A673 (cell line): ENCODE data around the gene DNAH7. TPM values are rescaled to one million over a fixed set of nuclear protein-coding genes. Genes with fewer than 3 reads are reported as not detected.

ENCODE experiments used
- BruUV-seq: library from RNA; stranded (reverse); fragments of 400-500 nt; replicated peaks from 2 replicates; lab custom pipeline; 2021; lab: Mats Ljungman, UMichigan
- CTCF ChIA-PET: fragments of 300-600 bp; sonication (Branson Sonifier 250); formaldehyde crosslinking; loops from one replicate; lab custom pipeline; 2022; ENCODE audit warnings: antibody characterized with exemption; lab: Charles Lee
- POLR2A ChIA-PET: fragments of 300-600 bp; sonication (Branson Sonifier 250); formaldehyde crosslinking; loops from one replicate; lab custom pipeline; 2022; ENCODE audit warnings: antibody characterized with exemption; ENCODE audit not compliant: low non-redundant PET; lab: Charles Lee
- DNase-seq: peaks from one replicate; pipeline ENCODE4 v3.0.0-alpha.2; 2015; ENCODE audit warnings: low spot score
- H3K27ac ChIP-seq: fragments of 200-600 bp; sonication (generic); 2 replicates; pipeline ENCODE4 v1.5.1; 2016; ENCODE audit warnings: mixed run types, low read depth, mild to moderate bottlenecking, mixed read lengths, antibody characterized with exemption, low read length; ENCODE audit not compliant: poor library complexity, severe bottlenecking
- H3K27me3 ChIP-seq: fragments of 200-600 bp; sonication (generic); replicated peaks from 2 replicates; pipeline ENCODE4 v1.6.1; 2017; ENCODE audit warnings: mixed run types, low read depth, mild to moderate bottlenecking, mixed read lengths, antibody characterized with exemption, low read length; ENCODE audit not compliant: insufficient read depth, poor library complexity
- H3K36me3 ChIP-seq: fragments of 200-600 bp; sonication (generic); 2 replicates; pipeline ENCODE4 v1.6.1; 2016; ENCODE audit warnings: mixed run types, mild to moderate bottlenecking, mixed read lengths, antibody characterized with exemption, low read length; ENCODE audit not compliant: insufficient read depth, poor library complexity, severe bottlenecking
- H3K4me1 ChIP-seq: fragments of 200-600 bp; sonication (generic); 2 replicates; pipeline ENCODE4 v1.6.1; 2017; ENCODE audit warnings: mixed run types, mild to moderate bottlenecking, mixed read lengths, antibody characterized with exemption, low read length; ENCODE audit not compliant: insufficient read depth, poor library complexity, severe bottlenecking
- H3K4me3 ChIP-seq: fragments of 200-600 bp; sonication (generic); 2 replicates; pipeline ENCODE4 v1.5.1; 2016; ENCODE audit warnings: low read depth, mixed run types, mild to moderate bottlenecking, mixed read lengths, low read length; ENCODE audit not compliant: poor library complexity, severe bottlenecking
- H3K9me3 ChIP-seq: fragments of 200-600 bp; sonication (generic); 2 replicates; pipeline ENCODE4 v1.6.1; 2016; ENCODE audit warnings: mixed run types, low read depth, mild to moderate bottlenecking, mixed read lengths, antibody characterized with exemption, low read length; ENCODE audit not compliant: poor library complexity, severe bottlenecking
- CTCF ChIP-seq: fragments of 300-800, 200-600 bp; sonication (generic); conservative IDR thresholded peaks from 2 replicates; pipeline ENCODE4 v1.5.1; 2017; ENCODE audit warnings: low read depth, mild to moderate bottlenecking, antibody characterized with exemption, low read length, moderate library complexity, mixed read lengths
- EZH2 ChIP-seq: fragments of 200-600 bp; sonication (generic); IDR thresholded peaks from 2 replicates; pipeline ENCODE4 v1.6.1; 2017; ENCODE audit warnings: borderline replicate concordance, low read depth, mild to moderate bottlenecking, mixed read lengths, antibody characterized with exemption, low read length; ENCODE audit not compliant: poor library complexity, severe bottlenecking
- intact Hi-C: fragments of 100-400 bp; cut with micrococcal nuclease; formaldehyde crosslinking; loops from one replicate; pipeline ENCODE4 v1.10.0; 2022; ENCODE audit not compliant: unreplicated experiment
- total RNA-seq: library from RNA; stranded (reverse); gene quantifications from 2 replicates; pipeline ENCODE4 v1.2.3, GENCODE V29; 2021

DNAH7 gene
- total RNA-seq, 1 experiment from 2014 or later: 0.95 TPM

GRCh38 chr2:195903956-195904355, 164.7 kb downstream of the DNAH7 start:
- no peak for DNase-seq
- no peaks in the 10 kb centered on the region for H3K36me3 ChIP-seq
- no peak overlapping the region for H3K27ac ChIP-seq
- TF ChIP-seq EZH2 (no peak), CTCF (no peak)
- intact Hi-C loops: no loop called here
- H3K4me1 ChIP-seq: peaks cover 6% of the 10 kb centered on the region
- no TSS peak for BruUV-seq
- no peaks in the 10 kb centered on the region for H3K9me3 ChIP-seq
- ChIA-PET CTCF (no interaction called here), POLR2A (no interaction called here)
- H3K4me3 ChIP-seq: no peak overlapping the region
- H3K27me3 ChIP-seq: no peaks in the 10 kb centered on the region

GRCh38 chr2:195902857-195903256, 165.8 kb downstream of the DNAH7 start:
- Histone ChIP-seq H3K4me1 (peaks cover 17% of the 10 kb centered on the region), H3K27me3 (no peaks in the 10 kb centered on the region), H3K36me3 (no peaks in the 10 kb centered on the region), H3K9me3 (no peaks in the 10 kb centered on the region), H3K4me3 (no peak overlapping the region), H3K27ac (no peak overlapping the region)
- DNase-seq: no peak
- intact Hi-C loops: no loop called here
- TF ChIP-seq EZH2: no peak
- no peak for TF ChIP-seq CTCF
- BruUV-seq: no TSS peak
- ChIA-PET POLR2A (no interaction called here), CTCF (no interaction called here)

GRCh38 chr2:195899226-195899625, 169.4 kb downstream of the DNAH7 start:
- TF ChIP-seq CTCF: no peak
- DNase-seq: no peak
- Histone ChIP-seq H3K36me3 (no peaks in the 10 kb centered on the region), H3K4me1 (peaks cover 17% of the 10 kb centered on the region), H3K27me3 (no peaks in the 10 kb centered on the region), H3K4me3 (no peak overlapping the region), H3K27ac (peak overlapping the region; percentile 2), H3K9me3 (no peaks in the 10 kb centered on the region)
- intact Hi-C loops: no loop called here
- CTCF ChIA-PET: no interaction called here
- BruUV-seq: no TSS peak
- POLR2A ChIA-PET: no interaction called here
